Vagina (tissue), 2 donors: ENCODE measurements around the gene TMPRSS12.

Experiments used
- CTCF ChIP-seq, 3 experiments: fragments of 450-650 bp in 2 of 3; fragments of 200-600 bp in 1 of 3; sonication (generic) in 1 of 3; IDR thresholded peaks; one replicate each; pipeline ENCODE4 v1.5.1; 2017 to 2019; ENCODE audit warnings: antibody characterized with exemption in 3 of 3, mild to moderate bottlenecking in 2 of 3, moderate library complexity in 2 of 3
- POLR2A ChIP-seq, 2 donors: fragments of 450-650 bp; IDR thresholded peaks; one replicate each; pipeline ENCODE4 v1.6.1; 2017; ENCODE audit warnings: antibody characterized with exemption in 2 of 2, mild to moderate bottlenecking in 2 of 2, moderate library complexity in 2 of 2
- POLR2AphosphoS5 ChIP-seq, 2 donors: sonication (generic); formaldehyde crosslinking; IDR thresholded peaks; one replicate each; pipeline ENCODE4 v1.9.0; 2017; ENCODE audit warnings: antibody characterized with exemption in 2 of 2, mild to moderate bottlenecking in 2 of 2, low read depth in 1 of 2; ENCODE audit not compliant: insufficient read depth in 1 of 2

GRCh38 chr12:50799908-50800307 is 42.8 kb upstream of the TMPRSS12 start:
- TF ChIP-seq POLR2AphosphoS5 (IDR thresholded peaks at IDR 0.05; ENCODE audit: insufficient read depth in 1 of 2, low read depth in 1 of 2) (no peak), CTCF (IDR thresholded peaks at IDR 0.05) (no peak), POLR2A (IDR thresholded peaks at IDR 0.05) (no peak)
